Measurements from ENCODE around the gene PRKCE.

- TF ChIP-seq CTCF (IDR thresholded peaks at IDR 0.05): no peak
- no peak for TF ChIP-seq POLR2A (IDR thresholded peaks at IDR 0.05)
These were observed 352.5 kb downstream of the PRKCE start for GRCh38 chr2:46003903-46004473.
